NCI-H2081 (cell line): ENCODE measurements around the gene ATXN3.
A peak's percentile ranks its signal among the peaks of the same experiment; 100 is the strongest.
"Not testable (repeated sequence)": the region's sequence is repeated elsewhere in the genome, so short reads cannot be mapped to it uniquely, and the experiment has no call there.

ENCODE experiments used
- DNase-seq, 2 experiments: peaks; one replicate each; lab custom pipeline; 2025; lab: John Stamatoyannopoulos, UW

The ATXN3 gene

GRCh38 chr14:92074555-92074954, 31.8 kb downstream of the ATXN3 start:
- no peak for DNase-seq

- peak; percentile 18 to 60 for DNase-seq
Observed at GRCh38 chr14:92058006-92058917, 48.1 kb downstream of the ATXN3 start.

- DNase-seq, result no peak
Observed at GRCh38 chr14:92049781-92050180, 56.6 kb downstream of the ATXN3 start.

- not testable (repeated sequence) for DNase-seq
Observed at GRCh38 chr14:92049221-92049620, 57.2 kb downstream of the ATXN3 start.

- DNase-seq, result not testable (repeated sequence)
Observed at GRCh38 chr14:92045904-92046303, 60.5 kb downstream of the ATXN3 start.

- DNase-seq, result not testable (repeated sequence)
Observed at GRCh38 chr14:92041766-92042165, 64.6 kb downstream of the ATXN3 start.

GRCh38 chr14:92041203-92041602, 65.2 kb downstream of the ATXN3 start:
- no peak for DNase-seq

GRCh38 chr14:92040431-92041051, 65.8 kb downstream of the ATXN3 start:
- DNase-seq, result peak; percentile 5 to 54

- peak; percentile 93 to 94 for DNase-seq
Observed at GRCh38 chr14:92039719-92040430, 66.5 kb downstream of the ATXN3 start, which contains the start of gene TRIP11. Gene TRIP11 (minus strand): TSS chr14:92040059. CDS start chr14:92039685, 374 bp downstream.

GRCh38 chr14:92039063-92039718, 67.2 kb downstream of the ATXN3 start:
- peak; percentile 47 to 83 for DNase-seq

- peak in 1 of 2 experiments; percentile 15 for DNase-seq
Observed at GRCh38 chr14:92037989-92038388, 68.4 kb downstream of the ATXN3 start.

- peak; percentile 17 to 50 for DNase-seq
Observed at GRCh38 chr14:92035890-92036289, 70.5 kb downstream of the ATXN3 start.

GRCh38 chr14:92033906-92034687, 72.3 kb downstream of the ATXN3 start:
- DNase-seq, result no peak

- no peak for DNase-seq
Observed at GRCh38 chr14:92033433-92033832, 72.9 kb downstream of the ATXN3 start.

- no peak for DNase-seq
Observed at GRCh38 chr14:92026548-92027190, 79.7 kb downstream of the ATXN3 start.

- DNase-seq, result no peak
Observed at GRCh38 chr14:92022036-92022435, 84.3 kb downstream of the ATXN3 start.

GRCh38 chr14:92021523-92021922, 84.9 kb downstream of the ATXN3 start:
- DNase-seq, result no peak

GRCh38 chr14:92014040-92014439, 92.3 kb downstream of the ATXN3 start:
- no peak for DNase-seq

GRCh38 chr14:92012121-92012748, 94.1 kb downstream of the ATXN3 start:
- DNase-seq, result peak; percentile 2 to 49

GRCh38 chr14:92010644-92011043, 95.7 kb downstream of the ATXN3 start:
- no peak for DNase-seq
